ENCODE measurements around the gene ACKR2.

ACKR2 gene

GRCh38 chr3:42901073-42901415 lies 91.8 kb downstream of the ACKR2 start:
- in situ Hi-C loops (cut with MboI; ENCODE audit: low sequenced_read_pairs, unreplicated experiment) = no loop called here
- DNase-seq (ENCODE audit: low spot score) = no peak
- TF ChIP-seq CTCF (IDR thresholded peaks at IDR 0.05; ENCODE audit: borderline replicate concordance, control extremely low read depth, extremely low read depth, insufficient read depth, missing control alignments) = no peak

- no peak for TF ChIP-seq CTCF (IDR thresholded peaks at IDR 0.05; ENCODE audit: borderline replicate concordance, control extremely low read depth, extremely low read depth, insufficient read depth, missing control alignments)
- in situ Hi-C loops (cut with MboI; ENCODE audit: low sequenced_read_pairs, unreplicated experiment) = no loop called here
- no peak for DNase-seq (ENCODE audit: low spot score)
These were observed 93.0 kb downstream of the ACKR2 start for GRCh38 chr3:42902257-42902656.

GRCh38 chr3:42904076-42904475 lies 94.8 kb downstream of the ACKR2 start:
- in situ Hi-C loops (cut with MboI; ENCODE audit: low sequenced_read_pairs, unreplicated experiment) = no loop called here
- DNase-seq (ENCODE audit: low spot score) = no peak
- TF ChIP-seq CTCF (IDR thresholded peaks at IDR 0.05; ENCODE audit: borderline replicate concordance, control extremely low read depth, extremely low read depth, insufficient read depth, missing control alignments) = no peak

- no peak for TF ChIP-seq CTCF (IDR thresholded peaks at IDR 0.05; ENCODE audit: borderline replicate concordance, control extremely low read depth, extremely low read depth, insufficient read depth, missing control alignments)
- in situ Hi-C loops (cut with MboI; ENCODE audit: low sequenced_read_pairs, unreplicated experiment) = no loop called here
- DNase-seq (ENCODE audit: low spot score) = no peak
These were observed 96.5 kb downstream of the ACKR2 start for GRCh38 chr3:42905740-42906069.

GRCh38 chr3:42906070-42906847 lies 97.0 kb downstream of the ACKR2 start, which contains the start of gene ZNF662:
TSS of gene ZNF662 (plus strand) at chr3:42906142. CDS start at chr3:42908115, 1,973 bp downstream.
- DNase-seq (ENCODE audit: low spot score) = no peak
- in situ Hi-C loops (cut with MboI; ENCODE audit: low sequenced_read_pairs, unreplicated experiment) = no loop called here
- no peak for TF ChIP-seq CTCF (IDR thresholded peaks at IDR 0.05; ENCODE audit: borderline replicate concordance, control extremely low read depth, extremely low read depth, insufficient read depth, missing control alignments)

GRCh38 chr3:42906848-42907183 lies 97.6 kb downstream of the ACKR2 start:
- in situ Hi-C loops (cut with MboI; ENCODE audit: low sequenced_read_pairs, unreplicated experiment) = no loop called here
- no peak for DNase-seq (ENCODE audit: low spot score)
- no peak for TF ChIP-seq CTCF (IDR thresholded peaks at IDR 0.05; ENCODE audit: borderline replicate concordance, control extremely low read depth, extremely low read depth, insufficient read depth, missing control alignments)

Data from GM13976 (cell line).